Ramos (cell line): Measurements from ENCODE around the gene TRPM3.
"Not testable (repeated sequence)": the region's sequence is repeated elsewhere in the genome, so short reads cannot be mapped to it uniquely, and the experiment has no call there.

ENCODE experiments used
- in situ Hi-C: fragments of 300-500 bp; cut with MboI; formaldehyde crosslinking; loops from one replicate; pipeline ENCODE4 v1.14.3; 2022; ENCODE audit warnings: low sequenced_read_pairs; ENCODE audit not compliant: unreplicated experiment

The TRPM3 gene

DNA sequence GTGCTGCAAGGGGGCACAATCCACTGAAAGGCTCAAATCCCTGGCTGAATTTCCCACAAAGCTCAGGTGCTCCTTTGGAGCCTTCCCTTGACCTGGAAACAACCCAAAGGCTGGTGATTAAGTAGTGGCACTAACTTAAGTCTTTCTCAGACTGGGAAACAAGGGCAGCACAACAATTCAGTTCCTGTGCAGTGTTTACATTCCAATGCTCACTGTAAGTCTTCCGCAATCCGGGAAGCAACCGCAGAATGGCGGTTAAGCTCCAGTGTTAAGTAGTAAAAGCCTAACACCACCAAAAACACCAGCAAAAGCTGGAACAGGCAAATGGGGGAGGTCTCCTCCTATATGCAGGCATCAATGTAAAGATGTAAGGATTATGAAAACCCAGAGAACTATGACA is 117.2 kb downstream of the TRPM3 start:
- in situ Hi-C loops, result no loop called here

DNA sequence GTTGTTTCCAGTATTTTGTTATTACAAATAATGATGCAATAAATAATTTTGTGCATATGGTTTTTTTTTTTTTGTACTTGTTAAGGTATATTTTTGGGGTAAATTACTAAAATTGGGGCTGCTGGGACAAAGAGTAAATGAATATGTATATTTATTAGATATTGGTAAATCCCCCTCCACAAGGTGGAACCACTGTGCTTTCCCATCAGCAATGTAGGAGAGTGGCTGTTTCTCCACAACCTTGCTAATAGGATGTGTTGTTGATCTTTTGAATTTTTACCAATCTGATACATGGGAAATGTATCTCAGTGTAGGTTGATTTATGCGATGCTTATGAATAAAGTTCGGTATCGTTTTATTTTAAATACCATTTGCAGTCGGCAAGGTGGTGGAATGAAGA is 118.1 kb downstream of the TRPM3 start:
- in situ Hi-C loops, result no loop called here

DNA sequence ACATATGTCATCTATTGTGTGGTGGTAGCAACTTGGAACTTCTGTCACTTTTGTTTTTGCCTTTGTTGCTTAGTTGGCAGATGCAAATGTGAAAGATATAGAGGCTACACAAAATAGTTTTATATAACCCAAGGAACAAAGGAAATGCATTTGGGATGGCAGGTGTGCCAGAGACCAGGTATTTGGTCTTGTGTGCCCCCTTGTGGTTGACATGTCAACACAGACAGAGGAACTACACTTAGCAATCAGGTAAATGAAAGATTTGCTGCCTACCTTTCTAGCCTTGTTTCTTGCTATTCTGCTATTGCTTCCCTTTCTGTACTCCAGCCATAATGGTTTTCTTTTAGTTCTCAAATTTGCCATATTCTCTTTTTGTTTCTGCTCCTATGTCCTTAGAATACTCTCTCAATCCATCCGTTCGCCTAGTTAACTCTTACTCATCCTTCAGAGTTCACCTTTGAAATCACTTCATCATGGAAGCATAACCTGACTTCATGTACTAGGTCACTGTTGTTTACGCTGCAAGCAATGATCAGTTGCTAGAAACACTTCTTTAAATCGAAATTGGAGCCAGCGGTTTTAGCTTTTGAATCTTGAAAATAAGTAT is 119.5 kb downstream of the TRPM3 start:
- in situ Hi-C loops, result no loop called here

DNA sequence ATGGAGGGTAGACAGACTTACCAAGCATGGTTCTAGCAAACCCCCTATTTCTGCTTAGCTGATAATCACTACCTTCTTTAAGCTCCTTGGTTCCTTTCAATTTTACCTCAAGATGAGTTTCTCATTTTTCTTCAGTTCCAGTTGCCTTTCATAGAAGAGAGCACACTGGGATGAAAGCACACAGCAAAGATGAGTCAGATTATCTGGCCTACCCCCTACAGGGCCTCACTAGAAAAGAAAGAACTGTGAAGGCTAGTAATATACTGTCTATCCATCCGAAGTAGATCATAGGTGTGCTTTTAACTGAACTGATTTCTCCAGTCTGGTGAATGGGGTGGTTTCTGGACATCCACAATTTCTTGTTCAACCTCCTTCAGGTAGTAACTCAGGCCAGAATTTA is 122.5 kb downstream of the TRPM3 start:
- in situ Hi-C loops, result loop anchor here (25.0 kb wide), 1 partner anchor 362 kb away; no protein-coding TSS in a partner anchor

DNA sequence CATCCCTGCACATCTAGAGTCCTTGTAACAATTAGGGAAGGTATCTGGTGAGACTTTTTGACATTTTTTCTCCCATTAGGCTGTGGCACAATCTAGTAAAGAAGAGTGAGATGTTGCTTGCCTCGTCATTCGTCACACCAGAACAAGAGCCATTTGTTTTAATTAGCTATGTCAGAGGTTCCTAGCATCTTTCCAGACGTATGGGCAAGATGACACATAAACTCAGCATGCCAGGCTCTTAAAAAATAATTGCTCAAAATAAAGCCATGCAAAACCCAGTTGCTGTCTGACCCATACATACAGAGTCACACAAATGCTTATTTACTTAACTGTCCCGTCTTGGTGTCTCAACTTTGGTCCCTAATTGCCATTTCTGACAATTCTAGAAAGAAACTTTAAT is 125.9 kb downstream of the TRPM3 start:
- in situ Hi-C loops, result loop anchor here (25.0 kb wide), 1 partner anchor 358 kb away; no protein-coding TSS in a partner anchor

DNA sequence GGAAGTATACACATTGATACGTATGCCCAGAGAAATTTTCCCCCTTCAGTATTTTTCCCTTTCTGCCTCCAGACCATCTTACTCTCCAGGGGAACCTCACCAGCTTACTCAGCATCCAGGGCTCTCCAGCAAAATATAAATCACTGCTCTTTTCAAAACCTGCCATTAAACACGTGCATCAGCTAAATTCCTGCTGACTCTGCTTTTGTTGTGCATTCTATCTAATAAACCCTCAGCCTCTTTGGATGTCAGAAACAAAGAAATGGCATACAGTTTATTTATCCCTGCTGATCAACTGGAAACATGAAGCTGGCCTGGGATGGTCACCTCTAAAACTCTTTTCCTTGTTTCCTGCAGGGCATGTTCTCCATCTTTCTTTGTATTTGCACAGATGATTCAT is 126.8 kb downstream of the TRPM3 start:
- in situ Hi-C loops, result loop anchor here (25.0 kb wide), 1 partner anchor 357 kb away; no protein-coding TSS in a partner anchor

DNA sequence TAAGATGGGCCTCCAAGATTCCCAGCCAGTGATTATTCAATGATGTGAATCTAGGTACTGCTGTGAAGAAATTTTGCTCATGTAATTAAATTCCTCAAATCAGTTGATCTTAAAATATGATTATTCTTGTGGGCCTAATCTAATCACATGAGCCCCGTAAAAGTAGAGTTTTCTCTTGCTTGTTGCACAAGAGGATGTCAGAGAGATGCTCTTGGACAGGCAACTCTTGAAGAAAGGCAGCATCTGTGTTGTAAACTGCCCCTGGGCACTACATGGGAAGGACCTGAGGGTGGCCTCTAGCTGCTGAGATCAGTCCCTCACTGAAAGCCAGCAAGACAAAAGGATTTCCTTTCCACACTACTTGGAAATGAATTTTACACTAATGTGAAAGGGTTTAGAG is 132.9 kb downstream of the TRPM3 start:
- in situ Hi-C loops, result loop anchor here (25.0 kb wide), 1 partner anchor 351 kb away; no protein-coding TSS in a partner anchor

DNA sequence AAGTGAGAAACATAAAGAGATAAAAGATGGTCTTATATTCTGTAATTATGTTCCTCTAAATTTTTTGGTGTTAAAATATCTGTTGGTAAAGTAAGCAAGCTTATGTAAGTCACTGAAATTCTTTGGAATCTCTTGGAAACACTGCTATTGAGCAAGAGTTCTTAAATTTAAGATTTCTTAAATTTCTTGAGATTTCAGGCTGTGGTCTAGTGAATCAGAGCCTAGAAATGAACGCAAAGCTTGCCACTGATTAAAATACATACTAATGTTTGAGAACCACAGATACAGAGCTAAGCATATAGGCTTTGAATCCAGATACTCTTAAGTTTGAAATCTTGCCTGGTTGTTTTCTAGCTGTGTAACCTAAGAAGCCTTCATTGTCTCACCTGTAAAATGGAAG is 133.4 kb downstream of the TRPM3 start:
- in situ Hi-C loops, result loop anchor here (25.0 kb wide), 1 partner anchor 351 kb away; no protein-coding TSS in a partner anchor

DNA sequence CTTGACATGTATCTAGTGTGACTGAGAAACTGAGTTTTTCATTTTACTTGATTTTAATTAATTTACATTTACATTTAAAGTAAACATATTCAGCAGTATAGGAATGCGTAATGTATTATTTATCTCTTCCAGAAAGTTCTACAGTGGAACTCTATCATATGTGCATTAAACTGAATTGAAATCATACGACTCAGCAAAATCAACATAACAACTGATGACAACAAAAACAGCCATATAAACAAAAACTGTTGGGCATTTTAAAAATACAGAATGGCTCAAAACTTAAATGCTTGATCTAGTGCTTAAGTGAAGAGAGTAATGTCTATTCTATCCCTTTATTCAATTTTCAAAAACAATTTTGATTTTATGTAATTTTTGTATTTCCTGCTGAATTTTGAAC is 134.4 kb downstream of the TRPM3 start:
- in situ Hi-C loops, result loop anchor here (25.0 kb wide), 1 partner anchor 350 kb away; no protein-coding TSS in a partner anchor

DNA sequence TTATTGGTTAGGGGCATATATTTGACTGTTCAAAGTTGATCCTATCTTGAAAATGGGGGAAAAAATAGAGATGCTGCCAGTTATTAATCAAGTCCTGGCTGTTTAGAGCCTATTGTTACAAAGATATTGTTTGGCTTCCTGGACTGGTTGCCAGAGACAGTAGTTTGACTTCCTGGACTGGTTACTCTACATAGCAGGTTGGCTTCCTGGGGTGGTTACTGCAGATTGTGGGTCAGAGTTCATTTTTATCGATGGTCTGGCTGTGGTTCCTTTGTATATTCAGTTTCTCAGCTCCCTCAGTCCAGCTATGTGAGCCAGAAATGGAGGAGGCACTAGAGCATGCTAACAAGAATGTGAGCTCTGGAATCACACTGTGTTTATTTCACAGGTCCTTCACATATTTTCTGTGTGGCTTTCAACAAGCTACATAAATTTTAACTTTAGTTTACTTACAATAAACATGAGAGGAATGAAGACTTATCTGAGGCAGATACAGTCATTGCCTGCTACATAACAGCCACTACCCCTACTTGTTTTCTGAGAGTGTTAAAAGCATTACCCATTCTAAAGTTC is 137.6 kb downstream of the TRPM3 start:
- in situ Hi-C loops, result loop anchor here (25.0 kb wide), 1 partner anchor 347 kb away; no protein-coding TSS in a partner anchor

DNA sequence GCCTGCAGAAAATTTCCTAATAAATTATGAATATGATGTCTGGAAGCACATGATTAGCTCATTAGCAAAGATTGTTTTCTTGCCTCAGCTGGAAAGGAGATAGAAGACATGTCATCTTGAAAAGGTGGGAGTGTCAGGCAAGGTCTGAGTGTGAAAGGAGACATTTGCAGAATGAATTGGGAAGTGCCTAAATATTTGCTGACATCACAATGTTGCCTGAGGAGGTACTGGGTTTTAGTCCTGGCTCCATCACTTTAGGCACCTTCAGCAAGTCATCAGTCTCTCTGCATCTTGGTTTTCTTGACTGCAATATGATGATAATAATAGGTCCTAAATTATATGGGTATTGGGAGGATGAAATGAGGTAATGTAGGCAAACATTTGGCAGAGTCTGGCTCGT is 140.1 kb downstream of the TRPM3 start:
- in situ Hi-C loops, result loop anchor here (25.0 kb wide), 1 partner anchor 344 kb away; no protein-coding TSS in a partner anchor

DNA sequence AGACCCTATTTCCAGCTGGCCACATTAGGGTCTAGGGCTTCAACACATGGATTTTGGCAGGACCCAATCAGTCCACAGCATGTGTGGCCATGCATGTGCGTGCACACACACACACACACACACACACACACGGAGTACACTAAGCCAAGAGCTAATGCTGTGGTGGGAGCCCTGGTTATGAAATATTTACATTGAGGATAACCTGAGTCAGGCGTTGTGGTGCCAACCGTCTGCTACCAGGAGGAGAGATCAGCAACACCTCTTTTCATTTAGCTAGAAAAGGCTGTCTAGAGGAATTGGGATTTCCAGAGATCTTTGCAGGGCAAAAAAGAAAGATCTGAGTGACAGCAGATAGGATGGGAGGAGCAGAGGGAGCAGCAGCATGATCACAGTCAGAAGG is 141.5 kb downstream of the TRPM3 start:
- in situ Hi-C loops, result loop anchor here (25.0 kb wide), 1 partner anchor 343 kb away; no protein-coding TSS in a partner anchor

DNA sequence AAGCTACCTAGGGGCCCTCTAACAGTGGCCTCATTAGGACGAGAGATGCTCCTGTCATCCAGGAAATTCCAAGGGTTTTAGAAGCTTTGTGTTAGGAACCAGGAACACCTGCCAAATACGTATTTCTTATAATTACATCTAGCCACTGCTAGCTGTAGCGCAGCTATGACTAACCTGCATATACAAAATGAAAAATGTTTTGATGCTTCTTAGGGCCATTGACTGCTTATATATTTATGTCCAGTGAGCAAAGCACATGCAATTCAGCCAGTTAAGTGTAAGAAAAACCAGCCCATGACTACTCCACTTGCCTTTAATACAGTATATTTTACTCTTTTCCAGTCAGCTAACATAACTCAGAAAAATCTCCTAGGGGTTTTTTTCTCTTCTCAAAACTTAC is 143.3 kb downstream of the TRPM3 start:
- in situ Hi-C loops, result loop anchor here (25.0 kb wide), 1 partner anchor 341 kb away; no protein-coding TSS in a partner anchor

DNA sequence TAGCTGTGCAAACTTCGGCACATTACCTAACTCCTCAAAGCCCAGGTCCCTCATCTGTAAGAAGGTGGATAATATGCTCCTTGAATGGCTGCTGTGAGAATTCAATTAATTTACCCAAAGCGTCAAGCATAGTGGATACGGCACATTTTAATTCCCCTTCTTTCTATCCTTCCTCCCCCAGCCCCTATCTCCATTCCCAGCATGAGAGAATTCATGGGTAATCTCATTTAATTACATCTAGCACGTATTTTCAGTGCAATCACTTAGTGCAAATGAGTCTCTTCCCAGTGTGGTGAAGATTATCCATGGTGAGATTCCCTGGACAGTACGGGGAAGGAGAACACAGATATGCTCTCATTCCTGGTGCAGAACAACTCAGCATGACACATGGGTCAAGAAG is 145.6 kb downstream of the TRPM3 start:
- in situ Hi-C loops, result loop anchor here (25.0 kb wide), 1 partner anchor 339 kb away; no protein-coding TSS in a partner anchor

DNA sequence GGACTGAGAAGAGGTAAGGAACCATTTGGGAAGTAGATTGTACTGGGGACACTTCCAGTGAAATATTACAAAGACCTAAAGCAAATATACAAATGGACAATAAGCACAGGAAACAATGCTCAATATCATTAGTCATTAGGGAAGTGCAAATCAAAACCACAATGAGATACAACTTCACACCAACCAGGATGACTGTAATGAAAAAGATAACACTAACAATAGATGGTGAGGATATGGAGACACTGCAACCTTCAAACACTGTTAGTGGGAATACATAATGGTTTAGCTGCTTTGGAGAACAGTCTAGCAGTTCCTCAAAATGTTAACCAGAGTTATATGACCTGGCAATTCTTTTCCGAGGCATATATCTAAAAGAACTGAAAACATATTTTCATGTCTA is 149.7 kb downstream of the TRPM3 start:
- in situ Hi-C loops, result no loop called here

DNA sequence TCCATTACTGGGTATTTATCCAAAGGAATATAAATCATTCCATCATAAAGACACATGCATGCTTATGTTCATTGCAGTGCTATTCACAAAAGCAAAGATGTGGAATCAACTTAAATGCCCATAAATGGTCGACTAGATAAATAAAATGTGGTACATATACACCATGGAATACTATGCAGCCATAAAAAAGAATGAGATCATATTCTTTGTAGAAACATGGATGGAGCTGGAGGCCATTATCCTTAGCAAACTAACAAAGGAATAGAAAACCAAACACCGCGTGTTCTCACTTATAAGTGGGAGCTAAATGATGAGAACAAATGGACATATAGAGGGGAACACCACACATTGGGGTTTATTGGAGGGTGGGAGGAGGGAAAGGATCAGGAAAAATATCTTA is 155.0 kb downstream of the TRPM3 start:
- in situ Hi-C loops, result not testable (repeated sequence)

DNA sequence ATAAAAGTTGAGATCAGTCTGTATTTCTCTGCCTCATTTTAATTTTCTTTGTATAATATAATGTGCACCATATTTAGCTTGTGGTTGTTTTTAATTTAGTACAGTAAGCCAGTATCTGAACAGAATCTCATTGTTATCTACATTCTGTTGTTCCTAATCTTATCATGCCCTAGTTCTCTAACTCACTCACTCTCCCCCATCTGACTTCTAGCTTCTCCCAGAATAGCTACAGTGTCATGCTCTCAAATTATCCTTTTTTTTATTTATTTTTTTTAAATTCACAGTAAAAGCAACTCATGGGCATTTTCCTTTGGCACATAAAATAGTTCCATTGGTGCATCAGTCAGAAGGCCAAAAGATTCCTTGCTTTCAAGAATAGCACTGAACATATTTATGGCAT is 156.6 kb downstream of the TRPM3 start:
- in situ Hi-C loops, result no loop called here

DNA sequence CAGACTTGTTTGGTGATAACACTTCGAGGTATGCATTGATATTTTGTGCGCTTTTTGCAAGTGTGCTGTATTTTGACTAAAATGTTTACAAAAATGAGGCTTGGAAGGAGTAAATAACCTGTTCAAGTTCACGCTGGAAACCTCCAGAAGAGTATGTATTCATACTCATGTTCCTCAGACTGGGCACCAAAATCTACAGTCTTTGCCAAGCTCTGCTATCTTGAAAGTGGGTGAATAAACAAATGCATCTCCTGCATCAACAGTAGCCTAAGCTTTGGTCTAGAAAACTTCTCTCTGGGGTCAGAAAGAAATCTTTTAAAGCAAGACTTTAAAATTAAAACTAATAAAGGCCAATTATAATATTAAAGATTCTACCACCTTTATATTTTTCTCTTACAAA is 157.9 kb downstream of the TRPM3 start:
- in situ Hi-C loops, result no loop called here

DNA sequence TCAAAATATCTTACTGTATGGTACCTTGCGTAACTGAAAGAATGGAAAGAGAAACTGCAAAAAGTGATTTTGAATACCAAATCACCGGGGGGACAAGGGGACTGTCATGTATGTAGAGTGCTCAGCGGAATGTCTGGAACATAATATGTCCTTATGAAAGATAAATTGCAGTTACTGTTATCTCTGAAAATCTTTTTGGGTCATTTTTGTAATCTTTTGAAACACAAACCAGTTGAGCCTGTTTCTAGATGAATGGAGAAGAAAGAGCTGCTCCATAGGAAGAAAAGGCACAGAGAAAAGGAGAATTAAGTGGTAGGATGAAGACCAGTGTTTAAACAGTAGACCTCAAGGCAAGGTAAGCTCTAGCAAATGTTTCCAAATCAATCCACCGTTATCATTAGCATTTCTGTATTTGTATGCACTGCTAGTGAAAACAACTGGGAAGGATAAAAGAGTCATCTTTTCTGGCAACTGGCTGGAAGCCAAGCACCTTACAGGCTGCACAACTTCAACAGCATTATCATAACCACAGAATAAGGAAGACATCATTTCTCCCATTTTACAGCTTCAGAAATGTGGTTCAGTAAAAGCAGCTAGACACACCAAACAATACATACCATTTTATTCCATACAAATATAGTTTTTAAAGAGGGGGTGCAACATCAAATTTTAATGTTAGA is 158.5 kb downstream of the TRPM3 start:
- in situ Hi-C loops, result no loop called here

DNA sequence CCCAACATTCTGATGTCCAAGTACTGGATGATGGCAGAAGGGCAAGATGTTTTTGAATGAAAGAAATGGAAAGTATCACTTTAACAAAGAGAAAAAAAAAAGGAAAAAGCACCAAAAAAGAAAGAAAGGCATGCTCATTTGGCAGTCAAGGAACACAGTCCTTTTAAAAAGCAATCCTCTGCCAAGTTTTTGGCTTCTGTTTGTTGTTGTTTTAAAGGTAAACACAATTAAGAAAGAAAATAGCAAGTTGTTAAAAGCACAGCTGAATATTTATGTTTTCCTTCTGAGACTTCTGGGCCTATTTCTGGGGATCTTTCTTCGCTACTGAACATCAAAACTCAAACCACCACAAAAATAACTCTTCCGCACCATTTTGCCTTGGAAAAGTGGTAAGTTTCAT is 162.1 kb downstream of the TRPM3 start:
- in situ Hi-C loops, result no loop called here

DNA sequence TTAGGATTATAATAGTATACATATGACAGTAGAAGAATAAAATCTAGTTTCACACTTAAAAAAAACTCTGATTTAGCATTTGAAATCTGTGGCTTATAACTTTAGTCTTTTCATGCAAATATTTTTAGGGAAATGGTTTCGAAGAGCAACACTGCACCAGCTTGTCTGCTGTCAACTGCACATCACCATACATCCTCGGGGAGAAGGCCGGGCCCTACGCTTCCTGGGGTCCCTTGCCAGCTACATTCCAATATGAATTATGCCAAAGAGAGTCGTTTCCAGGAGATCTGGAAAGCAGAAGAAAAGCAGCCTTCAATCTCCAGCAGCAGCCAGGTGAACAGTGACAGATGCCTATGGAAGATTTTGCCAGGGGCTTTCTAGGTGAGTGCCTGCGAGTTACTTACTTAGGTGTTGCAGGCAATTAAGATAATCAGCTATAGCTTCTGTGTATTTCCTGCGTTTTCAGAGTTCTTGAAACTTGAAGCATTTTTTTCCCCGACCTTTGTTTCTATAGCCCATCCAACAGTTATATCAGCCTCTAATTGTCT is 166.8 kb downstream of the TRPM3 start:
- in situ Hi-C loops, result no loop called here
